Fibroblast of lung (primary cell): ENCODE data around the gene PRR13. TPM values are rescaled to one million over a fixed set of nuclear protein-coding genes. Genes with fewer than 3 reads are reported as not detected.

Experiments used
- DNase-seq, 2 donors: peaks; one replicate each; pipeline versions ENCODE4 v3.0.0 to v3.0.0-alpha.2; 2010; ENCODE audit warnings: low read depth in 2 of 2
- H2AFZ ChIP-seq: 2 replicates; pipeline ENCODE4 v1.5.1; 2012; ENCODE audit warnings: low read length, control low read depth, inconsistent platforms
- H3K27ac ChIP-seq: 2 replicates; pipeline ENCODE4 v1.5.1; 2011; ENCODE audit warnings: low read length, control low read depth; ENCODE audit not compliant: insufficient read depth
- H3K27me3 ChIP-seq: 2 replicates; pipeline ENCODE4 v1.5.1; 2011; ENCODE audit warnings: mild to moderate bottlenecking, low read length; ENCODE audit not compliant: control insufficient read depth, insufficient read depth
- H3K36me3 ChIP-seq: 2 replicates; pipeline ENCODE4 v1.5.1; 2011; ENCODE audit warnings: low read length; ENCODE audit not compliant: control insufficient read depth, insufficient read depth
- H3K4me1 ChIP-seq: 2 replicates; pipeline ENCODE4 v1.5.1; 2011; ENCODE audit warnings: low read length; ENCODE audit not compliant: control insufficient read depth, insufficient read depth; ENCODE audit errors: extremely low read depth
- H3K4me2 ChIP-seq: 2 replicates; pipeline ENCODE4 v1.5.1; 2011; ENCODE audit warnings: low read length, control low read depth; ENCODE audit not compliant: insufficient read depth; ENCODE audit errors: extremely low read depth
- H3K4me3 ChIP-seq, 4 experiments: fragments of 200-600 bp in 1 of 4; sonication (generic) in 1 of 4; replicated peaks in 1 of 4; 2 replicates each; pipeline ENCODE4 v1.5.1; 2011 to 2016; ENCODE audit warnings: low read length in 4 of 4, low read depth in 3 of 4, mild to moderate bottlenecking in 3 of 4, control low read depth in 2 of 4, inconsistent platforms in 1 of 4, mixed read lengths in 1 of 4; ENCODE audit not compliant: insufficient read depth in 1 of 4; ENCODE audit errors: control extremely low read depth in 1 of 4
- H3K79me2 ChIP-seq: 2 replicates; pipeline ENCODE4 v1.5.1; 2012; ENCODE audit warnings: mild to moderate bottlenecking, low read length, inconsistent platforms; ENCODE audit not compliant: control insufficient read depth, insufficient read depth
- H3K9ac ChIP-seq: 2 replicates; pipeline ENCODE4 v1.5.1; 2011; ENCODE audit warnings: mild to moderate bottlenecking, low read length, control low read depth; ENCODE audit not compliant: insufficient read depth
- H3K9me3 ChIP-seq: 2 replicates; pipeline ENCODE4 v1.5.1; 2012; ENCODE audit warnings: low read depth, low read length; ENCODE audit not compliant: control insufficient read depth, insufficient read depth
- H4K20me1 ChIP-seq: 2 replicates; pipeline ENCODE4 v1.5.1; 2011; ENCODE audit warnings: low read length; ENCODE audit not compliant: control insufficient read depth, insufficient read depth; ENCODE audit errors: extremely low read depth
- EZH2 ChIP-seq: IDR thresholded peaks from 2 replicates; pipeline ENCODE4 v1.5.1; 2012; ENCODE audit warnings: low read length, control low read depth, mild to moderate bottlenecking; ENCODE audit errors: missing control alignments
- polyA plus RNA-seq, 2 donors: library from polyadenylated mRNA; depleted of rRNA in 1 of 2; stranded (reverse) in 1 of 2; unstranded in 1 of 2; fragments of >200 nt; gene quantifications; 2 replicates each; pipeline ENCODE4 v1.2.1, GENCODE V29; 2011 to 2012; ENCODE audit warnings: missing spikeins in 1 of 2
- total RNA-seq: library from RNA; depleted of rRNA; stranded (reverse); fragments of >200 nt; gene quantifications from 2 replicates; pipeline ENCODE4 v1.2.1, GENCODE V29; 2014
- TF ChIP-seq, protein P1 (sequence below), 2 donors: IDR thresholded peaks in 1 of 2; conservative IDR thresholded peaks in 1 of 2; 1 replicate in 1 of 2; 2 replicates in 1 of 2; pipeline ENCODE4 v1.5.1; 2011 to 2012; ENCODE audit warnings: low read length in 2 of 2, control low read depth in 1 of 2, inconsistent platforms in 1 of 2, low read depth in 1 of 2, mild to moderate bottlenecking in 1 of 2

Gene PRR13
- total and polyA plus RNA-seq, 2 donors (not counting 1 experiment from before 2014, with no cell fraction given) = 48.1 to 114 TPM

- Histone ChIP-seq H3K4me2 (no peak overlapping the region), H4K20me1 (peaks cover 1% of the 10 kb centered on the region), H3K36me3 (peaks cover 13% of the 10 kb centered on the region), H3K79me2 (peaks cover 61% of the 10 kb centered on the region), H3K4me3 (no peak overlapping the region), H2AFZ (no peak overlapping the region), H3K4me1 (peaks cover 9% of the 10 kb centered on the region), H3K27me3 (no peaks in the 10 kb centered on the region), H3K9me3 (no peaks in the 10 kb centered on the region), H3K27ac (no peak overlapping the region), H3K9ac (no peak overlapping the region)
- DNase-seq = no peak
- TF ChIP-seq EZH2 = no peak
- TF ChIP-seq, protein P1, sequence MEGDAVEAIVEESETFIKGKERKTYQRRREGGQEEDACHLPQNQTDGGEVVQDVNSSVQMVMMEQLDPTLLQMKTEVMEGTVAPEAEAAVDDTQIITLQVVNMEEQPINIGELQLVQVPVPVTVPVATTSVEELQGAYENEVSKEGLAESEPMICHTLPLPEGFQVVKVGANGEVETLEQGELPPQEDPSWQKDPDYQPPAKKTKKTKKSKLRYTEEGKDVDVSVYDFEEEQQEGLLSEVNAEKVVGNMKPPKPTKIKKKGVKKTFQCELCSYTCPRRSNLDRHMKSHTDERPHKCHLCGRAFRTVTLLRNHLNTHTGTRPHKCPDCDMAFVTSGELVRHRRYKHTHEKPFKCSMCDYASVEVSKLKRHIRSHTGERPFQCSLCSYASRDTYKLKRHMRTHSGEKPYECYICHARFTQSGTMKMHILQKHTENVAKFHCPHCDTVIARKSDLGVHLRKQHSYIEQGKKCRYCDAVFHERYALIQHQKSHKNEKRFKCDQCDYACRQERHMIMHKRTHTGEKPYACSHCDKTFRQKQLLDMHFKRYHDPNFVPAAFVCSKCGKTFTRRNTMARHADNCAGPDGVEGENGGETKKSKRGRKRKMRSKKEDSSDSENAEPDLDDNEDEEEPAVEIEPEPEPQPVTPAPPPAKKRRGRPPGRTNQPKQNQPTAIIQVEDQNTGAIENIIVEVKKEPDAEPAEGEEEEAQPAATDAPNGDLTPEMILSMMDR (conservative IDR thresholded peaks at IDR 0.05 in 1 of 2, IDR thresholded peaks at IDR 0.05 in 1 of 2; ENCODE audit: low read depth in 1 of 2, low read length in 2 of 2) = no peak
These were observed 33.3 kb downstream of the PRR13 start for GRCh38 chr12:53474819-53475218.

DNA sequence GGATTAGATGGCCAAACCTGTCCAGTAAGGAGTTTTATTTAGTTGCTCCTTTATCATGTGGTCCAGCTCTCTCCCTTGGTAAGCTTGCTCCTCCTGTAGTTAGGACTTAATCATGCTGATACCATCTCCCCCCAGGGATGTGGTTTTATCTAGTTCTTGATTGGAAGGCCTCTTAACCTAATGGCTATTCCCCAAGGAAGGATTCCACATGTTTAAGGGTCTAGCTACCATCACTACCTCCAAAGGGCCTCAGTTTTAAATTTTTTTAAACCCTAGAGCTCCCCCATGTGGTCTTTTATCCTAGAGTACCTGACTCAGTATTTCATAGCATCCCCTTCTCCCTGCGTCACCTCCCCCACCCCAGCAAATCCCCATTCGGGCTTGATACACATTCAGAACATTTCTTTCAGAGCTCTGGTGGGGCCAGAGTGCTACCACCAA, 35.3 kb downstream of the PRR13 start:
- H3K79me2 ChIP-seq = peaks cover 50% of the 10 kb centered on the region
- no peaks in the 10 kb centered on the region for H3K27me3 ChIP-seq

DNA sequence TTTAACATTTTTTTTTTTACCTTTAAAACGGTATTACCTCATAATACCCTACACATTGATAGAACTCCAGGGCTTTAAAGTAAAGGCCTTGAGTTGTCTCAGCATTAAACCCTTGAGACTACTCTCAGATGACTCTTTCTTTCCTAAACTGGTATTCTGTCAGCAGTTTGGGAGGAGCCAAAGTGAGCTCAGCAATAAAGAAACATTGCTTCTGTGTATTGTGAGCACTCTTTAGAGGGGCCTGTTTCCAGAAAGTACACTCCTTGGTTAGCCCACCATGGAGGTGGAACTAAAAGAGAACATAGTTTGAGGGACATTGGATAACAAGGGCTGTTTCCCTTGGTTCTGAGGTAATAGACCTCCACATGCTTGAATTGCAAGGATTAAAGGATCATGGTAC, 37.3 kb downstream of the PRR13 start:
- DNase-seq = no peak
- H3K4me2 ChIP-seq = no peak overlapping the region
- no peak overlapping the region for H3K4me3 ChIP-seq
- no peak overlapping the region for H2AFZ ChIP-seq
- H3K79me2 ChIP-seq = peaks cover 32% of the 10 kb centered on the region
- H3K27ac ChIP-seq = peak overlapping the region; percentile 13
- no peak for TF ChIP-seq EZH2
- TF ChIP-seq, protein P1 (conservative IDR thresholded peaks at IDR 0.05 in 1 of 2, IDR thresholded peaks at IDR 0.05 in 1 of 2; ENCODE audit: low read depth in 1 of 2, low read length in 2 of 2) = no peak
- H3K4me1 ChIP-seq = peaks cover 28% of the 10 kb centered on the region
- no peak overlapping the region for H3K9ac ChIP-seq
- no peaks in the 10 kb centered on the region for H3K9me3 ChIP-seq
- peaks cover 28% of the 10 kb centered on the region for H3K36me3 ChIP-seq
- H3K27me3 ChIP-seq = no peaks in the 10 kb centered on the region
- peaks cover 1% of the 10 kb centered on the region for H4K20me1 ChIP-seq

More for the DNA sequence above, 35.3 kb downstream of the PRR13 start:
- H2AFZ ChIP-seq = no peak overlapping the region
- no peak overlapping the region for H3K9ac ChIP-seq
- H3K9me3 ChIP-seq = no peaks in the 10 kb centered on the region
- H3K36me3 ChIP-seq = peaks cover 17% of the 10 kb centered on the region
- DNase-seq = no peak
- no peak overlapping the region for H3K27ac ChIP-seq
- H3K4me1 ChIP-seq = peaks cover 22% of the 10 kb centered on the region
- TF ChIP-seq, protein P1 (conservative IDR thresholded peaks at IDR 0.05 in 1 of 2, IDR thresholded peaks at IDR 0.05 in 1 of 2; ENCODE audit: low read depth in 1 of 2, low read length in 2 of 2) = peak; percentile 22 to 45
- no peak for TF ChIP-seq EZH2
- H4K20me1 ChIP-seq = peaks cover 1% of the 10 kb centered on the region
- no peak overlapping the region for H3K4me2 ChIP-seq
- H3K4me3 ChIP-seq = no peak overlapping the region
